HG03354 (cell line): Measurements from ENCODE around the gene LBH.

Experiments used
- ATAC-seq: cut with Tn5 transposase; IDR thresholded peaks from one replicate; pipeline ENCODE4 v1.9.1; 2021; ENCODE audit warnings: mild to moderate bottlenecking; ENCODE audit not compliant: unreplicated experiment, poor library complexity, severe bottlenecking

LBH gene

GRCh38 chr2:30293303-30293921, 62.1 kb downstream of the LBH start:
- ATAC-seq: no peak

GRCh38 chr2:30294133-30294532, 62.8 kb downstream of the LBH start:
- ATAC-seq: no peak

GRCh38 chr2:30296496-30296895, 65.2 kb downstream of the LBH start:
- ATAC-seq: no peak

- no peak for ATAC-seq
Measured at GRCh38 chr2:30298302-30298701, 67.0 kb downstream of the LBH start.

GRCh38 chr2:30300122-30300455, 68.8 kb downstream of the LBH start:
- no peak for ATAC-seq

- ATAC-seq: no peak
Measured at GRCh38 chr2:30300456-30301221, 69.3 kb downstream of the LBH start.

GRCh38 chr2:30301551-30301950, 70.2 kb downstream of the LBH start:
- no peak for ATAC-seq

- no peak for ATAC-seq
Measured at GRCh38 chr2:30302566-30302965, 71.2 kb downstream of the LBH start.

GRCh38 chr2:30303095-30303494, 71.8 kb downstream of the LBH start:
- ATAC-seq: no peak

GRCh38 chr2:30305235-30305634, 73.9 kb downstream of the LBH start:
- no peak for ATAC-seq

GRCh38 chr2:30306522-30306921, 75.2 kb downstream of the LBH start:
- ATAC-seq: no peak

- no peak for ATAC-seq
Measured at GRCh38 chr2:30308280-30308679, 76.9 kb downstream of the LBH start.
